Common myeloid progenitor, CD34-positive (primary cell): Measurements from ENCODE around the gene PROSER1.

Experiments
- CTCF ChIA-PET: fragments of 350-600 bp; sonication (Branson Sonifier 250); formaldehyde crosslinking; loops from one replicate; lab custom pipeline; 2021; ENCODE audit warnings: antibody characterized with exemption; lab: Charles Lee
- POLR2A ChIA-PET: fragments of 350-600 bp; sonication (Branson Sonifier 250); formaldehyde crosslinking; loops from one replicate; lab custom pipeline; 2021; ENCODE audit warnings: antibody characterized with exemption; lab: Charles Lee
- DNase-seq, 3 donors: peaks; one replicate each; pipeline versions ENCODE4 v3.0.0 to v3.0.0-alpha.2; 2013
- H3K27ac ChIP-seq, 2 experiments: 1 replicate in 1 of 2; 2 replicates in 1 of 2; pipeline ENCODE4 v1.7.0; 2013; ENCODE audit warnings: inconsistent platforms in 2 of 2, low read length in 2 of 2, mild to moderate bottlenecking in 2 of 2, low read depth in 1 of 2, moderate library complexity in 1 of 2; ENCODE audit not compliant: severe bottlenecking in 2 of 2, insufficient read depth in 1 of 2, poor library complexity in 1 of 2
- H3K27me3 ChIP-seq, 5 experiments: replicated peaks in 2 of 5; 1 replicate in 3 of 5; 2 replicates in 2 of 5; pipeline versions ENCODE4 v1.6.1 to v1.7.0; 2013; ENCODE audit warnings: low read length in 4 of 5, mild to moderate bottlenecking in 2 of 5, moderate library complexity in 2 of 5, inconsistent platforms in 1 of 5; ENCODE audit not compliant: insufficient read depth in 5 of 5, control insufficient read depth in 4 of 5
- H3K36me3 ChIP-seq, 4 experiments: 1 replicate in 2 of 4; 2 replicates in 2 of 4; pipeline versions ENCODE4 v1.6.1 to v1.7.0; 2013; ENCODE audit warnings: low read length in 3 of 4, control low read depth in 1 of 4, mild to moderate bottlenecking in 1 of 4; ENCODE audit not compliant: control insufficient read depth in 4 of 4, insufficient read depth in 4 of 4
- H3K4me1 ChIP-seq, 4 experiments: 1 replicate in 3 of 4; 2 replicates in 1 of 4; pipeline versions ENCODE4 v1.6.1 to v1.7.1; 2013; ENCODE audit warnings: low read length in 3 of 4, mild to moderate bottlenecking in 3 of 4, control low read depth in 1 of 4, inconsistent platforms in 1 of 4, moderate library complexity in 1 of 4; ENCODE audit not compliant: control insufficient read depth in 4 of 4, insufficient read depth in 4 of 4; ENCODE audit errors: control extremely low read depth in 1 of 4
- H3K4me3 ChIP-seq, 7 experiments: 1 replicate in 4 of 7; 2 replicates in 3 of 7; pipeline versions ENCODE4 v1.5.1 to v1.7.0; 2013; ENCODE audit warnings: mild to moderate bottlenecking in 7 of 7, low read length in 6 of 7, moderate library complexity in 6 of 7, inconsistent platforms in 2 of 7, low read depth in 2 of 7, control low read depth in 1 of 7; ENCODE audit not compliant: insufficient read depth in 4 of 7, control insufficient read depth in 1 of 7; ENCODE audit errors: extremely low read depth in 1 of 7
- H3K9me3 ChIP-seq, 5 experiments: 1 replicate in 4 of 5; 2 replicates in 1 of 5; pipeline versions ENCODE4 v1.6.1 to v1.7.1; 2013; ENCODE audit warnings: low read length in 4 of 5, mild to moderate bottlenecking in 2 of 5, inconsistent platforms in 1 of 5, low read depth in 1 of 5, moderate library complexity in 1 of 5; ENCODE audit not compliant: control insufficient read depth in 4 of 5, insufficient read depth in 2 of 5; ENCODE audit errors: control extremely low read depth in 1 of 5
- WGBS: methylation state at CpG from one replicate; pipeline ENCODE4 v1.1.5; 2013; ENCODE audit not compliant: insufficient coverage; 5-methylcytosine and 5-hydroxymethylcytosine counted together

PROSER1 gene

GRCh38 chr13:39035204-39035603, 2.7 kb downstream of the PROSER1 start:
- H3K4me3 ChIP-seq = peak overlapping the region in 4 of 7 experiments; percentile 95 to 100 (median 96)
- peak overlapping the region in 1 of 2 experiments; percentile 96 for H3K27ac ChIP-seq
- no peaks in the 10 kb centered on the region for H3K9me3 ChIP-seq
- ChIA-PET CTCF (interaction anchor here (1.4 kb wide), 1 partner anchor 577 kb away, joined by 3 read pairs; no protein-coding TSS in a partner anchor), POLR2A (interaction anchor here (0.7 kb wide), 1 partner anchor 1886 kb away, joined by 3 read pairs; no protein-coding TSS in a partner anchor)
- H3K4me1 ChIP-seq = peaks cover 14 to 36% (median 28%) of the 10 kb centered on the region in 4 experiments
- DNase-seq = no peak
- 100% methylated on average over 2 of the region's 2 CpGs for WGBS
- H3K36me3 ChIP-seq = peaks cover 0 to 10% (median 3%) of the 10 kb centered on the region in 4 experiments
- no peaks in the 10 kb centered on the region for H3K27me3 ChIP-seq

- ChIA-PET POLR2A (no interaction called here), CTCF (no interaction called here)
- WGBS = no CpG with 5 or more reads among the region's 1 CpG
- no peak overlapping the region for H3K4me3 ChIP-seq
- peaks cover 7 to 28% (median 21%) of the 10 kb centered on the region in 4 experiments for H3K4me1 ChIP-seq
- H3K36me3 ChIP-seq = peaks cover 0 to 10% (median 4%) of the 10 kb centered on the region in 4 experiments
- no peaks in the 10 kb centered on the region for H3K27me3 ChIP-seq
- H3K27ac ChIP-seq = no peak overlapping the region
- DNase-seq = no peak
- no peaks in the 10 kb centered on the region for H3K9me3 ChIP-seq
Observed at GRCh38 chr13:39034085-39034484, 3.8 kb downstream of the PROSER1 start.

- Histone ChIP-seq H3K27ac (no peak overlapping the region), H3K9me3 (no peaks in the 10 kb centered on the region), H3K4me1 (peaks cover 4 to 23% (median 20%) of the 10 kb centered on the region in 4 experiments), H3K4me3 (no peak overlapping the region), H3K27me3 (no peaks in the 10 kb centered on the region), H3K36me3 (peaks cover 5 to 22% (median 9%) of the 10 kb centered on the region in 4 experiments)
- no peak for DNase-seq
- ChIA-PET POLR2A (no interaction called here), CTCF (interaction anchor here (1.1 to 1.6 kb wide), 4 partner anchors 10 to 1738 kb away, joined by 3 to 4 read pairs (median 3); no protein-coding TSS in a partner anchor)
- no CpG with 5 or more reads among the region's 1 CpG for WGBS
Observed at GRCh38 chr13:39032150-39032549, 5.7 kb downstream of the PROSER1 start.

GRCh38 chr13:39025433-39025839, 12.5 kb downstream of the PROSER1 start:
- H3K27ac ChIP-seq = no peak overlapping the region
- ChIA-PET CTCF (no interaction called here), POLR2A (no interaction called here)
- WGBS = 67% methylated on average over 1 of the region's 2 CpGs
- H3K36me3 ChIP-seq = peaks cover 12 to 67% (median 45%) of the 10 kb centered on the region in 4 experiments
- H3K27me3 ChIP-seq = no peaks in the 10 kb centered on the region
- no peaks in the 10 kb centered on the region for H3K4me1 ChIP-seq
- no peak for DNase-seq
- H3K9me3 ChIP-seq = no peaks in the 10 kb centered on the region
- no peak overlapping the region for H3K4me3 ChIP-seq

GRCh38 chr13:39023761-39024160, 14.1 kb downstream of the PROSER1 start:
- Histone ChIP-seq H3K27me3 (no peaks in the 10 kb centered on the region), H3K9me3 (no peaks in the 10 kb centered on the region), H3K4me1 (no peaks in the 10 kb centered on the region), H3K36me3 (peaks cover 12 to 65% (median 43%) of the 10 kb centered on the region in 4 experiments), H3K4me3 (no peak overlapping the region), H3K27ac (no peak overlapping the region)
- CTCF ChIA-PET = interaction anchor here (0.6 to 0.7 kb wide), 3 partner anchors 13 to 1728 kb away, joined by 3 to 4 read pairs (median 3); no protein-coding TSS in a partner anchor
- POLR2A ChIA-PET = interaction anchor here (0.7 kb wide), 1 partner anchor 654 kb away, joined by 5 read pairs; no protein-coding TSS in a partner anchor
- DNase-seq = no peak

GRCh38 chr13:39023316-39023715, 14.6 kb downstream of the PROSER1 start:
- H3K27me3 ChIP-seq = no peaks in the 10 kb centered on the region
- no peak for DNase-seq
- no peak overlapping the region for H3K4me3 ChIP-seq
- no peaks in the 10 kb centered on the region for H3K4me1 ChIP-seq
- WGBS = no CpG with 5 or more reads among the region's 2 CpGs
- no peak overlapping the region for H3K27ac ChIP-seq
- H3K36me3 ChIP-seq = peaks cover 12 to 63% (median 43%) of the 10 kb centered on the region in 4 experiments
- ChIA-PET CTCF (interaction anchor here (0.7 kb wide), 1 partner anchor 13 kb away, joined by 4 read pairs; no protein-coding TSS in a partner anchor), POLR2A (no interaction called here)
- H3K9me3 ChIP-seq = no peaks in the 10 kb centered on the region

GRCh38 chr13:39020853-39021462, 16.9 kb downstream of the PROSER1 start:
- ChIA-PET CTCF (interaction anchor here (0.7 to 3.4 kb wide), 3 partner anchors 17 to 591 kb away, joined by 3 to 9 read pairs (median 3); partner anchors contain the start of genes NHLRC3 and PROSER1), POLR2A (no interaction called here)
- H3K27ac ChIP-seq = no peak overlapping the region
- no peak for DNase-seq
- 100% methylated on average over 4 of the region's 4 CpGs for WGBS
- no peaks in the 10 kb centered on the region for H3K9me3 ChIP-seq
- no peak overlapping the region for H3K4me3 ChIP-seq
- no peaks in the 10 kb centered on the region for H3K27me3 ChIP-seq
- H3K36me3 ChIP-seq = peaks cover 12 to 68% (median 40%) of the 10 kb centered on the region in 4 experiments
- H3K4me1 ChIP-seq = no peaks in the 10 kb centered on the region
